Esophagus squamous epithelium (tissue), 5 donors: ENCODE data around the gene ABHD3. TPM values are rescaled to one million over a fixed set of nuclear protein-coding genes. Genes with fewer than 3 reads are reported as not detected.
"Not testable (repeated sequence)": the region's sequence is repeated elsewhere in the genome, so short reads cannot be mapped to it uniquely, and the experiment has no call there.

Source experiments
- DNase-seq: peaks from one replicate; lab custom pipeline; 2025; lab: John Stamatoyannopoulos, UW
- H3K27ac ChIP-seq, 4 donors: fragments of 200-600 bp; sonication (generic); one replicate each; pipeline ENCODE4 v1.5.1; 2016 to 2019; ENCODE audit warnings: mild to moderate bottlenecking in 1 of 4
- H3K27me3 ChIP-seq, 4 donors: fragments of 200-600 bp; sonication (generic); 1 replicate in 3 of 4; 2 replicates in 1 of 4; pipeline versions ENCODE4 v1.5.1 to v1.6.0; 2017 to 2021; ENCODE audit warnings: antibody characterized with exemption in 1 of 4
- H3K36me3 ChIP-seq, 3 donors: fragments of 200-600 bp; sonication (generic); one replicate each; pipeline ENCODE4 v1.5.1; 2016 to 2019
- H3K4me1 ChIP-seq, 3 donors: fragments of 200-600 bp; sonication (generic); one replicate each; pipeline ENCODE4 v1.5.1; 2017 to 2019
- H3K4me3 ChIP-seq, 4 donors: fragments of 200-600 bp; sonication (generic); 1 replicate in 3 of 4; 2 replicates in 1 of 4; pipeline ENCODE4 v1.5.1; 2016 to 2019; ENCODE audit warnings: mild to moderate bottlenecking in 2 of 4, moderate library complexity in 1 of 4
- H3K9me3 ChIP-seq, 3 donors: fragments of 200-600 bp; sonication (generic); one replicate each; pipeline ENCODE4 v1.5.1; 2016 to 2019
- POLR2A ChIP-seq, 4 donors: fragments of 450-650 bp; IDR thresholded peaks; one replicate each; pipeline ENCODE4 v1.6.1; 2017; ENCODE audit warnings: antibody characterized with exemption in 4 of 4, mild to moderate bottlenecking in 4 of 4, moderate library complexity in 3 of 4
- WGBS, 2 donors: methylation state at CpG; one replicate each; pipeline ENCODE4 v1.1.5; 2018; 5-methylcytosine and 5-hydroxymethylcytosine counted together
- intact Hi-C: fragments of 100-400 bp; cut with DNase I; formaldehyde crosslinking; loops from one replicate; pipeline ENCODE4 v1.15.0; 2022
- total RNA-seq, 4 donors: library from RNA; depleted of rRNA; stranded (reverse); fragments of >200 nt; gene quantifications; one replicate each; pipeline ENCODE4 v1.1.0, GENCODE V29; 2016
- TF ChIP-seq, protein P1 (sequence below), 6 experiments: fragments of 450-650 bp in 4 of 6; fragments of 200-600 bp in 2 of 6; sonication (generic) in 2 of 6; IDR thresholded peaks; one replicate each; pipeline ENCODE4 v1.5.1; 2016 to 2019; ENCODE audit warnings: antibody characterized with exemption in 6 of 6, mild to moderate bottlenecking in 4 of 6, moderate library complexity in 4 of 6
- donor health status: DM: yes; HTN: yes; CAD: no.

Gene ABHD3
- total RNA-seq, 4 donors from 2014 or later, result 11.8 to 21.1 (median 14.0) TPM

DNA sequence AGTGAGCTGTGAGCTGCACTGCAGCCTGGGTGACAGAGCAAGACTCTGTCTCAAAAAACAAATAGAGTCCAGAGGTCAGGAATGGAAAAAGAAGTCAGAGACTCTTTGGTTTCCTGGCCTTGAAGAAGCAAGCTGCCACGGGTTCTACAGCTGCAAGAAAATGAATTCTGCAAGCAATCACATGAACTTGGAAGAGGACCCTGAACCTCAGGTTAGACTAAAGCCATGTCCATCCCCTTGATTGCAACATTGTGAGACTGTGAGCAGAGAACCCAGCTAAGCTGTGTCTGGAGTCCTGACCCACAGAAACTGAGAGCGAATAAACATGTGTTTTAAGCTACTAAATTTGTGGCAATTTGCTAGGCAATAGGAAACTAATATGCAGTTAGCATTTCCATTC is 23.1 kb upstream of the ABHD3 start:
- no peak for TF ChIP-seq POLR2A (IDR thresholded peaks at IDR 0.05)
- TF ChIP-seq, protein P1, sequence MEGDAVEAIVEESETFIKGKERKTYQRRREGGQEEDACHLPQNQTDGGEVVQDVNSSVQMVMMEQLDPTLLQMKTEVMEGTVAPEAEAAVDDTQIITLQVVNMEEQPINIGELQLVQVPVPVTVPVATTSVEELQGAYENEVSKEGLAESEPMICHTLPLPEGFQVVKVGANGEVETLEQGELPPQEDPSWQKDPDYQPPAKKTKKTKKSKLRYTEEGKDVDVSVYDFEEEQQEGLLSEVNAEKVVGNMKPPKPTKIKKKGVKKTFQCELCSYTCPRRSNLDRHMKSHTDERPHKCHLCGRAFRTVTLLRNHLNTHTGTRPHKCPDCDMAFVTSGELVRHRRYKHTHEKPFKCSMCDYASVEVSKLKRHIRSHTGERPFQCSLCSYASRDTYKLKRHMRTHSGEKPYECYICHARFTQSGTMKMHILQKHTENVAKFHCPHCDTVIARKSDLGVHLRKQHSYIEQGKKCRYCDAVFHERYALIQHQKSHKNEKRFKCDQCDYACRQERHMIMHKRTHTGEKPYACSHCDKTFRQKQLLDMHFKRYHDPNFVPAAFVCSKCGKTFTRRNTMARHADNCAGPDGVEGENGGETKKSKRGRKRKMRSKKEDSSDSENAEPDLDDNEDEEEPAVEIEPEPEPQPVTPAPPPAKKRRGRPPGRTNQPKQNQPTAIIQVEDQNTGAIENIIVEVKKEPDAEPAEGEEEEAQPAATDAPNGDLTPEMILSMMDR (IDR thresholded peaks at IDR 0.05), result no peak
- intact Hi-C loops, result no loop called here
- H3K4me1 ChIP-seq, result no peaks in the 10 kb centered on the region
- no peaks in the 10 kb centered on the region for H3K9me3 ChIP-seq
- H3K27me3 ChIP-seq, result no peaks in the 10 kb centered on the region
- no peaks in the 10 kb centered on the region for H3K36me3 ChIP-seq
- H3K27ac ChIP-seq, result no peak overlapping the region
- no peak for DNase-seq
- WGBS, 2 donors, result 61 to 89% methylated on average over 2 of the region's 2 CpGs
- no peak overlapping the region for H3K4me3 ChIP-seq

DNA sequence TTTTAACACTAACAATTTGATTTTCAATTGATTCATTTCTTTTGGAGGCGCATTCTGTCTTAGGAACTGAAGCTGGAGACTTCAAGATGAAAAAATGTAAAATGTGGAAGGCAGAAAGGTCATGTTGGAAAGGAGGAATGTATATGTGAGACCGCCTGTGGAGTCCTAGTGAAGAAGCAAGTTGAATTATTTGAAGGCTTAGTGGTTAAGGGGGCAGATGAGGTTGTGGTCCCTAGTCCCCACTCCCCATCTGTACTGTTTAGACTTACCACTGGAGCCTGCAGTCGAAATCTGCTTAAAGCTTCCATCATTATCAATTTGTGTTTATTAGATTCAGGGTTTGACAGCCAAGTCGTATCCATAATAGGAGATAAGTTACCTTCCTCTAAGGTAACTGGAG is 20.6 kb upstream of the ABHD3 start:
- H3K27me3 ChIP-seq, result no peaks in the 10 kb centered on the region
- intact Hi-C loops, result no loop called here
- H3K36me3 ChIP-seq, result no peaks in the 10 kb centered on the region
- DNase-seq, result no peak
- H3K4me3 ChIP-seq, result no peak overlapping the region
- H3K4me1 ChIP-seq, result no peaks in the 10 kb centered on the region
- H3K27ac ChIP-seq, result no peak overlapping the region
- TF ChIP-seq, protein P1 (IDR thresholded peaks at IDR 0.05), result no peak
- no peak for TF ChIP-seq POLR2A (IDR thresholded peaks at IDR 0.05)
- WGBS, 2 donors, result 76 to 91% methylated on average over 4 of the region's 4 CpGs
- no peaks in the 10 kb centered on the region for H3K9me3 ChIP-seq

DNA sequence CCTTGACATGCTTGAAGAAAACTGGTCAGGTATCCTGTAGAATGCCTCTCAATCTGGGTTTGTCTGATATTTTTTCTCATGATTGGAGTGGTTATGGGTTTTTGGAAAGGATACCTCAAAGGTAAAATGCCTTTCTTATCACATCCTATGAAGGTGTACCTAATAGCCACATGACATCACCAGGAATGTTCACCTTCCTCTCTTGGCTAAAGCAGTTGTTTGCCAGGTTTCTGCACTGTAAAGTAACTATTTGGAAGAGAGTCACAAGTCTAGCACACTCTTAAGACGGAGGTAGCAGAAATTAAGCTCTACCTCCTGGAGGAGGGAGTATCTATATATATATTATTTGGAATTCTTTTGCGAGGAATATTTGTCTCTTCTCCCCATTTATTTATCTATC is 18.1 kb upstream of the ABHD3 start:
- no peak overlapping the region for H3K27ac ChIP-seq

DNA sequence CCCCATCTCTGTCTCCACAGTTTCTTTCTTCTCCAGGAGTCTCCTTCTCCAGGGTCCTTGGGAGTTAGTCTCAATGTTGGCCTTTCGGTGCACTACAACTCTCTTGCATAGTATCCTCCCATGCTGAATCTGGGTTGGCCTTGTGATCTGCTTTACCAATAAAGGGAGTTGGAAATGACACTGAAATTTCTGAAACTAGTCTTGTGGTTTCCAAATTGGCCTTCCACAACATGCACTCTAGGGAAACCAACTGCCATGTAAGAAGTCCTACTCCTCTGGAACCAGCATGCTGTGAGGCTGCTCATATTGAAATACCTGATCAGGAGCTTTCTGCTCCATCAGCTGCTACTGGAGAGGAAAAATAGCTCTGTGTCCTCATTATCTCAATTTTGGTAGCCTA is 9.9 kb upstream of the ABHD3 start:
- H3K9me3 ChIP-seq, result no peaks in the 10 kb centered on the region
- no peak overlapping the region for H3K4me3 ChIP-seq
- H3K27me3 ChIP-seq, result no peaks in the 10 kb centered on the region
- no peak overlapping the region for H3K27ac ChIP-seq
- TF ChIP-seq POLR2A (IDR thresholded peaks at IDR 0.05), result no peak
- TF ChIP-seq, protein P1 (IDR thresholded peaks at IDR 0.05), result no peak
- no peak for DNase-seq
- WGBS, 2 donors, result 87 to 100% methylated on average over 1 of the region's 1 CpG
- H3K36me3 ChIP-seq, result no peaks in the 10 kb centered on the region
- intact Hi-C loops, result no loop called here
- H3K4me1 ChIP-seq, result no peaks in the 10 kb centered on the region

More for the DNA sequence above, 18.1 kb upstream of the ABHD3 start:
- Histone ChIP-seq H3K36me3 (no peaks in the 10 kb centered on the region), H3K27me3 (no peaks in the 10 kb centered on the region), H3K4me1 (no peaks in the 10 kb centered on the region), H3K4me3 (no peak overlapping the region), H3K9me3 (no peaks in the 10 kb centered on the region)
- WGBS, 2 donors, result 79 to 88% methylated on average over 2 of the region's 2 CpGs
- DNase-seq, result no peak
- intact Hi-C loops, result no loop called here
- no peak for TF ChIP-seq POLR2A (IDR thresholded peaks at IDR 0.05)
- TF ChIP-seq, protein P1 (IDR thresholded peaks at IDR 0.05), result no peak

DNA sequence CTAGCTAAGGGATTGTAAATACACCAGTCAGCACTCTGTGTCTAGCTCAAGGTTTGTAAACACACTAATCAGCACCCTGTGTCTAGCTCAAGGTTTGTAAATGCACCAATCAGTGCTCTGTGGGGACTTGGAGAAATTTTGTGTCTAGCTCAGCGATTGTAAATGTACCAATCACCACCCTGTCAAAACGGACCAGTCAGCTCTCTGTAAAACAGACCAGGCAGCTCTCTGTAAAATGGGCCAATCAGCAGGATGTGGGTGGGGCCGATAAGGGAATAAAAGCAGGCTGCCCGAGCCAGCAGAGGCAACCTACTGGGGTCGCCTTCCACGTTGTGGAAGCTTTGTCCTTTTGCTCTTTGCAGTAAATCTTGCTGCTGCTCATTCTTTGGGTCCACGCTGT is 2.6 kb upstream of the ABHD3 start:
- H3K36me3 ChIP-seq, H3K4me3 ChIP-seq, H3K27ac ChIP-seq, H3K27me3 ChIP-seq, DNase-seq, H3K9me3 ChIP-seq, intact Hi-C loops: not testable (repeated sequence)
- H3K4me1 ChIP-seq, result peaks cover 0 to 29% (median 0%) of the 10 kb centered on the region in 3 donors
- 76 to 77% methylated on average over 6 of the region's 7 CpGs for WGBS, 2 donors

DNA sequence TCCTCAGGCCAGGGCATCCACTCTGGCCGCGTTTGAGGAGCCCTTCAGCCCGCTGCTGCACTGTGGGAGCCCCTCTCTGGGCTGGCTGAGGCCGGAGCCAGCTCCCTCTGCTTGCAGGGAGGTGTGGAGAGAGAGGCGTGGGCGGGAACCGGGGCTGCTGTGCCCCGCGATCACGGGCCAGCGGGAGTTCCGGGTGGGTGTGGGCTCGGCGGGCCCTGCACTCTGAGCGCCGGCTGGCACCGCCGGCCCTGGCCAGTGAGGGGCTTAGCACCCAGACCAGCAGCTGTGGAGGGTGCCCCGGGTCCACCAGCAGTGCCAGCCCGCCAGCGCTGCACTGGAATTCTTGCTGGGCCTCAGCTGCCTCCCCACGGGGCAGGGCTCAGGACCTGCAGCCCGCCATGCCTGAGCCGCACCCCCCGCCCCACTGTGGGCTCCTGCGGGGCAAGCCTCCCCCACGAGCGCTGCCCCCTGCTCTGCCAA is 1.9 kb upstream of the ABHD3 start:
- Histone ChIP-seq H3K4me3 (no peak overlapping the region), H3K27ac (no peak overlapping the region), H3K4me1 (peaks cover 0 to 30% (median 0%) of the 10 kb centered on the region in 3 donors), H3K36me3 (peaks cover 0 to 6% (median 0%) of the 10 kb centered on the region in 3 donors), H3K9me3 (no peaks in the 10 kb centered on the region), H3K27me3 (no peaks in the 10 kb centered on the region)
- no CpG with 5 or more reads among the region's 28 CpGs for WGBS, 2 donors
- TF ChIP-seq POLR2A (IDR thresholded peaks at IDR 0.05), result no peak
- TF ChIP-seq, protein P1 (IDR thresholded peaks at IDR 0.05), result no peak
- no peak for DNase-seq
- intact Hi-C loops, result no loop called here
